Measurements from ENCODE around the gene CALML4.
A peak's percentile ranks its signal among the peaks of the same experiment; 100 is the strongest.

Gene CALML4

GRCh38 chr15:68163191-68163590, 41.9 kb downstream of the CALML4 start:
- DNase-seq, result no peak
- in situ Hi-C loops (cut with MboI; ENCODE audit: low pct_unique_long_range_greater_than_20kb, low sequenced_read_pairs), result no loop called here

GRCh38 chr15:68158046-68158628, 47.0 kb downstream of the CALML4 start:
- in situ Hi-C loops (cut with MboI; ENCODE audit: low pct_unique_long_range_greater_than_20kb, low sequenced_read_pairs), result no loop called here
- no peak for DNase-seq

GRCh38 chr15:68157074-68157473, 48.1 kb downstream of the CALML4 start:
- in situ Hi-C loops (cut with MboI; ENCODE audit: low pct_unique_long_range_greater_than_20kb, low sequenced_read_pairs), result no loop called here

GRCh38 chr15:68154923-68155559, 50.1 kb downstream of the CALML4 start:
- in situ Hi-C loops (cut with MboI; ENCODE audit: low pct_unique_long_range_greater_than_20kb, low sequenced_read_pairs), result no loop called here
- DNase-seq, result peak; percentile 78

More at GRCh38 chr15:68157074-68157473, 48.1 kb downstream of the CALML4 start:
- DNase-seq, result no peak

- in situ Hi-C loops (cut with MboI; ENCODE audit: low pct_unique_long_range_greater_than_20kb, low sequenced_read_pairs), result no loop called here
- no peak for DNase-seq
Observed at GRCh38 chr15:68152342-68152741, 52.8 kb downstream of the CALML4 start.

GRCh38 chr15:68151277-68151676, 53.9 kb downstream of the CALML4 start:
- in situ Hi-C loops (cut with MboI; ENCODE audit: low pct_unique_long_range_greater_than_20kb, low sequenced_read_pairs), result no loop called here

GRCh38 chr15:68150187-68150586, 54.9 kb downstream of the CALML4 start:
- in situ Hi-C loops (cut with MboI; ENCODE audit: low pct_unique_long_range_greater_than_20kb, low sequenced_read_pairs), result no loop called here
- DNase-seq, result no peak

More at GRCh38 chr15:68151277-68151676, 53.9 kb downstream of the CALML4 start:
- no peak for DNase-seq

- in situ Hi-C loops (cut with MboI; ENCODE audit: low pct_unique_long_range_greater_than_20kb, low sequenced_read_pairs), result no loop called here
- DNase-seq, result no peak
Observed at GRCh38 chr15:68149059-68149458, 56.1 kb downstream of the CALML4 start.

- no peak for DNase-seq
- in situ Hi-C loops (cut with MboI; ENCODE audit: low pct_unique_long_range_greater_than_20kb, low sequenced_read_pairs), result no loop called here
Observed at GRCh38 chr15:68148039-68148438, 57.1 kb downstream of the CALML4 start.

GRCh38 chr15:68145706-68146105, 59.4 kb downstream of the CALML4 start:
- DNase-seq, result no peak
- in situ Hi-C loops (cut with MboI; ENCODE audit: low pct_unique_long_range_greater_than_20kb, low sequenced_read_pairs), result no loop called here

- in situ Hi-C loops (cut with MboI; ENCODE audit: low pct_unique_long_range_greater_than_20kb, low sequenced_read_pairs), result no loop called here
- DNase-seq, result no peak
Observed at GRCh38 chr15:68143785-68144184, 61.3 kb downstream of the CALML4 start.

- DNase-seq, result no peak
- in situ Hi-C loops (cut with MboI; ENCODE audit: low pct_unique_long_range_greater_than_20kb, low sequenced_read_pairs), result no loop called here
Observed at GRCh38 chr15:68143129-68143528, 62.0 kb downstream of the CALML4 start.
